ENCODE results near the gene TSHZ3.

The TSHZ3 gene

GRCh38 chr19:31331536-31331935, 17.7 kb downstream of the TSHZ3 start:
- H3K9me3 ChIP-seq (ENCODE audit: control insufficient read depth, insufficient read depth, low read length) = no peaks in the 10 kb centered on the region
- H3K4me3 ChIP-seq (ENCODE audit: low read depth, low read length) = no peak overlapping the region
- H3K9ac ChIP-seq (ENCODE audit: low read depth, low read length) = no peak overlapping the region
- no peaks in the 10 kb centered on the region for H3K27me3 ChIP-seq (ENCODE audit: control insufficient read depth, insufficient read depth, low read length)
- H3K4me1 ChIP-seq (ENCODE audit: control insufficient read depth, insufficient read depth, low read length) = peaks cover 8% of the 10 kb centered on the region
- H3K36me3 ChIP-seq (ENCODE audit: control insufficient read depth, insufficient read depth, low read length) = no peaks in the 10 kb centered on the region

GRCh38 chr19:31330761-31331160, 18.5 kb downstream of the TSHZ3 start:
- Histone ChIP-seq H3K9ac (ENCODE audit: low read depth, low read length) (no peak overlapping the region), H3K27me3 (ENCODE audit: control insufficient read depth, insufficient read depth, low read length) (no peaks in the 10 kb centered on the region), H3K36me3 (ENCODE audit: control insufficient read depth, insufficient read depth, low read length) (no peaks in the 10 kb centered on the region), H3K4me3 (ENCODE audit: low read depth, low read length) (no peak overlapping the region), H3K9me3 (ENCODE audit: control insufficient read depth, insufficient read depth, low read length) (no peaks in the 10 kb centered on the region), H3K4me1 (ENCODE audit: control insufficient read depth, insufficient read depth, low read length) (peaks cover 8% of the 10 kb centered on the region)

- H3K9ac ChIP-seq (ENCODE audit: low read depth, low read length) = no peak overlapping the region
- peaks cover 8% of the 10 kb centered on the region for H3K4me1 ChIP-seq (ENCODE audit: control insufficient read depth, insufficient read depth, low read length)
- no peaks in the 10 kb centered on the region for H3K9me3 ChIP-seq (ENCODE audit: control insufficient read depth, insufficient read depth, low read length)
- H3K36me3 ChIP-seq (ENCODE audit: control insufficient read depth, insufficient read depth, low read length) = no peaks in the 10 kb centered on the region
- H3K27me3 ChIP-seq (ENCODE audit: control insufficient read depth, insufficient read depth, low read length) = no peaks in the 10 kb centered on the region
- no peak overlapping the region for H3K4me3 ChIP-seq (ENCODE audit: low read depth, low read length)
Observed at GRCh38 chr19:31330237-31330636, 19.0 kb downstream of the TSHZ3 start.

GRCh38 chr19:31329819-31330218, 19.4 kb downstream of the TSHZ3 start:
- H3K4me1 ChIP-seq (ENCODE audit: control insufficient read depth, insufficient read depth, low read length) = peaks cover 8% of the 10 kb centered on the region
- H3K4me3 ChIP-seq (ENCODE audit: low read depth, low read length) = no peak overlapping the region
- no peaks in the 10 kb centered on the region for H3K9me3 ChIP-seq (ENCODE audit: control insufficient read depth, insufficient read depth, low read length)
- no peak overlapping the region for H3K9ac ChIP-seq (ENCODE audit: low read depth, low read length)
- no peaks in the 10 kb centered on the region for H3K27me3 ChIP-seq (ENCODE audit: control insufficient read depth, insufficient read depth, low read length)
- H3K36me3 ChIP-seq (ENCODE audit: control insufficient read depth, insufficient read depth, low read length) = no peaks in the 10 kb centered on the region

GRCh38 chr19:31328238-31328637, 21.0 kb downstream of the TSHZ3 start:
- H3K27me3 ChIP-seq (ENCODE audit: control insufficient read depth, insufficient read depth, low read length) = no peaks in the 10 kb centered on the region
- no peak overlapping the region for H3K9ac ChIP-seq (ENCODE audit: low read depth, low read length)
- no peaks in the 10 kb centered on the region for H3K9me3 ChIP-seq (ENCODE audit: control insufficient read depth, insufficient read depth, low read length)
- no peaks in the 10 kb centered on the region for H3K4me1 ChIP-seq (ENCODE audit: control insufficient read depth, insufficient read depth, low read length)
- no peak overlapping the region for H3K4me3 ChIP-seq (ENCODE audit: low read depth, low read length)
- no peaks in the 10 kb centered on the region for H3K36me3 ChIP-seq (ENCODE audit: control insufficient read depth, insufficient read depth, low read length)

- H3K36me3 ChIP-seq (ENCODE audit: control insufficient read depth, insufficient read depth, low read length) = no peaks in the 10 kb centered on the region
- no peaks in the 10 kb centered on the region for H3K9me3 ChIP-seq (ENCODE audit: control insufficient read depth, insufficient read depth, low read length)
- no peaks in the 10 kb centered on the region for H3K4me1 ChIP-seq (ENCODE audit: control insufficient read depth, insufficient read depth, low read length)
- no peak overlapping the region for H3K4me3 ChIP-seq (ENCODE audit: low read depth, low read length)
- H3K9ac ChIP-seq (ENCODE audit: low read depth, low read length) = no peak overlapping the region
- no peaks in the 10 kb centered on the region for H3K27me3 ChIP-seq (ENCODE audit: control insufficient read depth, insufficient read depth, low read length)
Observed at GRCh38 chr19:31326329-31327028, 22.8 kb downstream of the TSHZ3 start.

GRCh38 chr19:31325342-31325741, 23.9 kb downstream of the TSHZ3 start:
- no peak overlapping the region for H3K4me3 ChIP-seq (ENCODE audit: low read depth, low read length)
- no peak overlapping the region for H3K9ac ChIP-seq (ENCODE audit: low read depth, low read length)
- H3K9me3 ChIP-seq (ENCODE audit: control insufficient read depth, insufficient read depth, low read length) = no peaks in the 10 kb centered on the region
- no peaks in the 10 kb centered on the region for H3K36me3 ChIP-seq (ENCODE audit: control insufficient read depth, insufficient read depth, low read length)
- H3K4me1 ChIP-seq (ENCODE audit: control insufficient read depth, insufficient read depth, low read length) = no peaks in the 10 kb centered on the region
- H3K27me3 ChIP-seq (ENCODE audit: control insufficient read depth, insufficient read depth, low read length) = no peaks in the 10 kb centered on the region

- H3K9me3 ChIP-seq (ENCODE audit: control insufficient read depth, insufficient read depth, low read length) = no peaks in the 10 kb centered on the region
- H3K27me3 ChIP-seq (ENCODE audit: control insufficient read depth, insufficient read depth, low read length) = no peaks in the 10 kb centered on the region
- no peak overlapping the region for H3K9ac ChIP-seq (ENCODE audit: low read depth, low read length)
- H3K36me3 ChIP-seq (ENCODE audit: control insufficient read depth, insufficient read depth, low read length) = no peaks in the 10 kb centered on the region
- H3K4me1 ChIP-seq (ENCODE audit: control insufficient read depth, insufficient read depth, low read length) = peaks cover 10% of the 10 kb centered on the region
- H3K4me3 ChIP-seq (ENCODE audit: low read depth, low read length) = no peak overlapping the region
Observed at GRCh38 chr19:31319465-31319864, 29.8 kb downstream of the TSHZ3 start.

- Histone ChIP-seq H3K9ac (ENCODE audit: low read depth, low read length) (no peak overlapping the region), H3K36me3 (ENCODE audit: control insufficient read depth, insufficient read depth, low read length) (no peaks in the 10 kb centered on the region), H3K4me3 (ENCODE audit: low read depth, low read length) (no peak overlapping the region), H3K27me3 (ENCODE audit: control insufficient read depth, insufficient read depth, low read length) (no peaks in the 10 kb centered on the region), H3K9me3 (ENCODE audit: control insufficient read depth, insufficient read depth, low read length) (no peaks in the 10 kb centered on the region), H3K4me1 (ENCODE audit: control insufficient read depth, insufficient read depth, low read length) (peaks cover 10% of the 10 kb centered on the region)
Observed at GRCh38 chr19:31318790-31319425, 30.3 kb downstream of the TSHZ3 start.

GRCh38 chr19:31317570-31317969, 31.7 kb downstream of the TSHZ3 start:
- H3K4me3 ChIP-seq (ENCODE audit: low read depth, low read length) = no peak overlapping the region
- H3K4me1 ChIP-seq (ENCODE audit: control insufficient read depth, insufficient read depth, low read length) = peaks cover 10% of the 10 kb centered on the region
- no peak overlapping the region for H3K9ac ChIP-seq (ENCODE audit: low read depth, low read length)
- H3K36me3 ChIP-seq (ENCODE audit: control insufficient read depth, insufficient read depth, low read length) = no peaks in the 10 kb centered on the region
- H3K27me3 ChIP-seq (ENCODE audit: control insufficient read depth, insufficient read depth, low read length) = no peaks in the 10 kb centered on the region
- no peaks in the 10 kb centered on the region for H3K9me3 ChIP-seq (ENCODE audit: control insufficient read depth, insufficient read depth, low read length)

GRCh38 chr19:31317093-31317492, 32.1 kb downstream of the TSHZ3 start:
- H3K9ac ChIP-seq (ENCODE audit: low read depth, low read length) = no peak overlapping the region
- H3K4me3 ChIP-seq (ENCODE audit: low read depth, low read length) = no peak overlapping the region
- H3K4me1 ChIP-seq (ENCODE audit: control insufficient read depth, insufficient read depth, low read length) = peaks cover 10% of the 10 kb centered on the region
- no peaks in the 10 kb centered on the region for H3K27me3 ChIP-seq (ENCODE audit: control insufficient read depth, insufficient read depth, low read length)
- no peaks in the 10 kb centered on the region for H3K36me3 ChIP-seq (ENCODE audit: control insufficient read depth, insufficient read depth, low read length)
- H3K9me3 ChIP-seq (ENCODE audit: control insufficient read depth, insufficient read depth, low read length) = no peaks in the 10 kb centered on the region

GRCh38 chr19:31316201-31316951, 32.9 kb downstream of the TSHZ3 start:
- Histone ChIP-seq H3K9me3 (ENCODE audit: control insufficient read depth, insufficient read depth, low read length) (no peaks in the 10 kb centered on the region), H3K9ac (ENCODE audit: low read depth, low read length) (no peak overlapping the region), H3K4me3 (ENCODE audit: low read depth, low read length) (no peak overlapping the region), H3K27me3 (ENCODE audit: control insufficient read depth, insufficient read depth, low read length) (no peaks in the 10 kb centered on the region), H3K36me3 (ENCODE audit: control insufficient read depth, insufficient read depth, low read length) (no peaks in the 10 kb centered on the region), H3K4me1 (ENCODE audit: control insufficient read depth, insufficient read depth, low read length) (peaks cover 10% of the 10 kb centered on the region)

Data from iPS-15b (cell line).